ENCODE results near the gene TBC1D14.

DNA sequence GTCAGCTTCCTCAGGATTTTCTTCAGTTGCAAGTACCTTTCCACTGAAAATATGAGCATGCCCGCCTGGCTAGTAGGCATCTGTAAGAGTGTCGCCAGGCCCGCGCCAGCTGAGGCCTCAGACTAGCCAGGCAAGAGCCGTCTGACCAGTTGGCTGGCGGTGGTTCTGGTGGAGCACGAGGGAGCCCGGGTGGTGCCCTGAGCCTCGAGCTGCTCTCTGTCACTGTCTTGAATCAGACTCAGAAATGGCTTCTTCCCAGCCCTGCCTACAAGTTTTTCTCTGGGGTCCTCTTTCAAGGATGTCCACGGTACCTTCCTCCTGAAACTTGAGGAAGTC lies 146.3 kb downstream of the TBC1D14 start:
- TF ChIP-seq, protein P1, sequence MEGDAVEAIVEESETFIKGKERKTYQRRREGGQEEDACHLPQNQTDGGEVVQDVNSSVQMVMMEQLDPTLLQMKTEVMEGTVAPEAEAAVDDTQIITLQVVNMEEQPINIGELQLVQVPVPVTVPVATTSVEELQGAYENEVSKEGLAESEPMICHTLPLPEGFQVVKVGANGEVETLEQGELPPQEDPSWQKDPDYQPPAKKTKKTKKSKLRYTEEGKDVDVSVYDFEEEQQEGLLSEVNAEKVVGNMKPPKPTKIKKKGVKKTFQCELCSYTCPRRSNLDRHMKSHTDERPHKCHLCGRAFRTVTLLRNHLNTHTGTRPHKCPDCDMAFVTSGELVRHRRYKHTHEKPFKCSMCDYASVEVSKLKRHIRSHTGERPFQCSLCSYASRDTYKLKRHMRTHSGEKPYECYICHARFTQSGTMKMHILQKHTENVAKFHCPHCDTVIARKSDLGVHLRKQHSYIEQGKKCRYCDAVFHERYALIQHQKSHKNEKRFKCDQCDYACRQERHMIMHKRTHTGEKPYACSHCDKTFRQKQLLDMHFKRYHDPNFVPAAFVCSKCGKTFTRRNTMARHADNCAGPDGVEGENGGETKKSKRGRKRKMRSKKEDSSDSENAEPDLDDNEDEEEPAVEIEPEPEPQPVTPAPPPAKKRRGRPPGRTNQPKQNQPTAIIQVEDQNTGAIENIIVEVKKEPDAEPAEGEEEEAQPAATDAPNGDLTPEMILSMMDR (IDR thresholded peaks at IDR 0.05) = no peak
- TF ChIP-seq POLR2A (IDR thresholded peaks at IDR 0.05) = no peak

Measured in heart left ventricle (tissue), 13 donors.